Brain microvascular endothelial cell (primary cell): ENCODE results near the gene EGLN3.

Experiments
- DNase-seq: peaks from one replicate; pipeline ENCODE4 v3.0.0-alpha.2; 2020
- H3K27ac ChIP-seq: fragments of 250-450 bp; sonication (Bioruptor Pico); 2 replicates; pipeline ENCODE4 v1.5.1; 2020; ENCODE audit warnings: mild to moderate bottlenecking, moderate library complexity
- H3K27me3 ChIP-seq: fragments of 250-450 bp; sonication (Bioruptor Pico); replicated peaks from 2 replicates; pipeline ENCODE4 v1.5.1; 2020; ENCODE audit warnings: mild to moderate bottlenecking
- H3K36me3 ChIP-seq: fragments of 250-450 bp; sonication (Bioruptor Pico); replicated peaks from 2 replicates; pipeline ENCODE4 v1.5.1; 2020; ENCODE audit warnings: mild to moderate bottlenecking
- H3K4me3 ChIP-seq: 2 replicates; pipeline ENCODE4 v1.5.1; 2011; ENCODE audit warnings: low read depth, mild to moderate bottlenecking, control low read depth, low read length, moderate library complexity
- CTCF ChIP-seq: IDR thresholded peaks from 2 replicates; pipeline ENCODE4 v1.5.1; 2011; ENCODE audit warnings: low read depth, mild to moderate bottlenecking, moderate library complexity, low read length, control low read depth, inconsistent platforms; ENCODE audit errors: missing control alignments
- in situ Hi-C: cut with HindIII; loops from 2 replicates; pipeline ENCODE4 v1.10.0; 2017; ENCODE audit warnings: low sequenced_read_pairs, low pct_ligation_motif_present

EGLN3 gene

DNA sequence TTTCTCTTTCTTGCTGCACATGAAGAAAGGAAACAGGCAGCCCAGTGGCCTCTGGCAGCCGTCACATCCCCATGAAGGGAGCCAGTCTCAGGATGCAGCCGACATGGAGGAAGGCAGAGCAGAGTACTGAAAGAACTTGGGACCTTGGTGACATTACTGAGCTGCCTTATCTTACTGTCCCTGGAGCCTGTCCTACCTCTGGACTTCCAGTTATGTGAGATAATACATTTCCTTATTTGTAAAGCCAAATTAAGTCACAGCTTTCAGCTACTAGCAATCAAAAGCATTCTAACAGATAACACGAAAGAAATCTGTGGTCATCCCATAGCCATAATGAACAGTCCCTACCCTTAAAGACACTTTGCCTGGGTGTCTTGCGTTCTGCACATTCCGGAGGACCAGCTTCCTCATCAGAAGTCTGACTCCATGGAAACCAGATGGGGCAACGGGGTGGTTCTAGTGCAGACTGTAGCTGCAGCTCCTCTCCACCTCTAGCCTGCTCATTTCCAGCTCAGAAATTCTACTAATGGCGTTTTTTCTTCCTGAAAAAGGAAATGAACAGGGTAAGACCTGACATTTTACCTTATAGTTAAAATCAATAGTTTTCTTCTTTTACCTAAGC is 7.8 kb upstream of the EGLN3 start:
- Histone ChIP-seq H3K4me3 (no peak overlapping the region), H3K27ac (no peak overlapping the region), H3K36me3 (no peaks in the 10 kb centered on the region), H3K27me3 (no peaks in the 10 kb centered on the region)
- in situ Hi-C loops: no loop called here
- no peak for TF ChIP-seq CTCF
- no peak for DNase-seq

GRCh38 chr14:33957993-33958392 is 7.1 kb upstream of the EGLN3 start:
- in situ Hi-C loops: no loop called here
- Histone ChIP-seq H3K4me3 (no peak overlapping the region), H3K27me3 (no peaks in the 10 kb centered on the region), H3K27ac (no peak overlapping the region), H3K36me3 (no peaks in the 10 kb centered on the region)
- no peak for TF ChIP-seq CTCF
- no peak for DNase-seq

DNA sequence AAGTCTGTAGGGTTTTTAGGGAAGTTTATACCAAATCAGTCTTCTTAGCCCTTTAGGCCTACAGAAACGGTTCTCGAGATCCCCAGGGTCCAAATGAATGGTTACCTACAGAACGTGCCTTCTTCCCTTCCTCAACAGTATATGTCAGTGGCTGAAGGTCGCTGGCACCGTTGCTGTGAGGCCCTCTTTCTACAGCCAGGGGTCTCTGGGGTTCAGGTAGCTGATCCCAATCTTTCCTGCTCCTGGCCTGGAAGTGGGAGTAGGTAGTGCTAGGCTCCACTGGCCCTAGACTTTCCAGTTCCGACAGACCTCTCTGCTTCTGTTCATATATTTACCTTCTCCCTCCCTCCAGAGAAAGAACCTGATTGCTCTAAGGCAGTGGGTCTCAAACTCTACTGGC is 6.4 kb upstream of the EGLN3 start:
- in situ Hi-C loops: no loop called here
- Histone ChIP-seq H3K27ac (no peak overlapping the region), H3K4me3 (no peak overlapping the region), H3K27me3 (peaks cover 5% of the 10 kb centered on the region), H3K36me3 (no peaks in the 10 kb centered on the region)
- TF ChIP-seq CTCF: no peak
- no peak for DNase-seq

- no peaks in the 10 kb centered on the region for H3K36me3 ChIP-seq
- DNase-seq: no peak
- no peak for TF ChIP-seq CTCF
- H3K27ac ChIP-seq: no peak overlapping the region
- H3K27me3 ChIP-seq: peaks cover 5% of the 10 kb centered on the region
- H3K4me3 ChIP-seq: no peak overlapping the region
- in situ Hi-C loops: no loop called here
Observed at GRCh38 chr14:33956640-33957039, 5.8 kb upstream of the EGLN3 start.

- in situ Hi-C loops: no loop called here
- TF ChIP-seq CTCF: no peak
- DNase-seq: no peak
- Histone ChIP-seq H3K36me3 (no peaks in the 10 kb centered on the region), H3K27ac (no peak overlapping the region), H3K27me3 (peaks cover 21% of the 10 kb centered on the region), H3K4me3 (no peak overlapping the region)
Observed at GRCh38 chr14:33954016-33954598, 3.2 kb upstream of the EGLN3 start.

- H3K27ac ChIP-seq: no peak overlapping the region
- no peaks in the 10 kb centered on the region for H3K36me3 ChIP-seq
- no peak overlapping the region for H3K4me3 ChIP-seq
- no peak for TF ChIP-seq CTCF
- DNase-seq: no peak
- H3K27me3 ChIP-seq: peaks cover 23% of the 10 kb centered on the region
- in situ Hi-C loops: no loop called here
Observed at GRCh38 chr14:33952541-33952940, 1.7 kb upstream of the EGLN3 start.
